B cell (primary cell): Measurements from ENCODE around the gene C4orf54. TPM values are rescaled to one million over a fixed set of nuclear protein-coding genes. Genes with fewer than 3 reads are reported as not detected.

Experiments used
- polyA plus RNA-seq: library from polyadenylated mRNA; depleted of rRNA; stranded (reverse); fragments of >200 nt; gene quantifications from 2 replicates; pipeline ENCODE4 v1.2.3, GENCODE V29; 2012
- total RNA-seq, 2 donors: library from RNA; stranded (reverse); fragments of 120-200 nt in 1 of 2; gene quantifications; 1 replicate in 1 of 2; 2 replicates in 1 of 2; pipeline versions ENCODE4 v1.2.3 to v1.2.4, GENCODE V29; 2013 to 2022

The C4orf54 gene
- total and polyA plus RNA-seq, 2 donors (not counting 1 experiment from before 2014, with no cell fraction given), result not detected

Other genes with a start within 250 kb of the C4orf54 start
- gene ADH7, start 222.5 kb downstream of the C4orf54 start, total RNA-seq, result not detected in 2 replicates
- gene ADH7, start 222.5 kb downstream of the C4orf54 start, polyA plus RNA-seq, result not detected in 2 replicates
- not detected in 2 replicates for gene C4orf17, start 146.8 kb downstream of the C4orf54 start, total RNA-seq
- gene C4orf17, start 146.8 kb downstream of the C4orf54 start, polyA plus RNA-seq, result not detected in 2 replicates
- gene TRMT10A, start 93.8 kb downstream of the C4orf54 start, total RNA-seq, result 4.5 and 5.5 TPM in 2 replicates
- gene TRMT10A, start 93.8 kb downstream of the C4orf54 start, polyA plus RNA-seq, result 1.4 and 2.3 TPM in 2 replicates
- gene MTTP, start 83.0 kb downstream of the C4orf54 start, total RNA-seq, result 0.44 TPM in 1 of 2 replicates, not detected in the other
- gene MTTP, start 83.0 kb downstream of the C4orf54 start, polyA plus RNA-seq, result 0.03 TPM in 1 of 2 replicates, not detected in the other
- gene DAPP1, start 159.0 kb upstream of the C4orf54 start, total RNA-seq, result 166 and 169 TPM in 2 replicates
- gene DAPP1, start 159.0 kb upstream of the C4orf54 start, polyA plus RNA-seq, result 76.0 and 82.5 TPM in 2 replicates
- gene LAMTOR3, start 236.6 kb upstream of the C4orf54 start, total RNA-seq, result 18.0 and 20.1 TPM in 2 replicates
- 8.0 and 15.3 TPM in 2 replicates for gene LAMTOR3, start 236.6 kb upstream of the C4orf54 start, polyA plus RNA-seq